Natural killer cell (primary cell): Measurements from ENCODE around the gene MCM6. TPM values are rescaled to one million over a fixed set of nuclear protein-coding genes. Genes with fewer than 3 reads are reported as not detected.
"Not testable (repeated sequence)": the region's sequence is repeated elsewhere in the genome, so short reads cannot be mapped to it uniquely, and the experiment has no call there.

Experiments
- ATAC-seq, 3 donors: fragments of 150-1000 bp in 2 of 3; fragments of 200-7000 bp in 1 of 3; cut with Tn5 transposase; 1 replicate in 1 of 3; 2 replicates in 2 of 3; pipeline ENCODE4 v1.10.0; 2021; ENCODE audit warnings: mild to moderate bottlenecking in 2 of 3, moderate library complexity in 2 of 3
- DNase-seq, 2 donors: peaks; one replicate each; pipeline versions ENCODE4 v3.0.0 to v3.0.0-alpha.2; 2013 to 2021; ENCODE audit warnings: mixed read lengths in 1 of 2
- H3K27ac ChIP-seq: one replicate; pipeline ENCODE4 v1.5.1; 2013; ENCODE audit warnings: mild to moderate bottlenecking, low read length
- H3K27me3 ChIP-seq: one replicate; pipeline ENCODE4 v1.6.1; 2013; ENCODE audit warnings: low read length; ENCODE audit not compliant: control insufficient read depth, insufficient read depth
- H3K36me3 ChIP-seq: one replicate; pipeline ENCODE4 v1.6.1; 2013; ENCODE audit warnings: low read length; ENCODE audit not compliant: control insufficient read depth, insufficient read depth
- H3K4me1 ChIP-seq: one replicate; pipeline ENCODE4 v1.6.1; 2013; ENCODE audit warnings: low read length; ENCODE audit not compliant: control insufficient read depth, insufficient read depth
- H3K4me3 ChIP-seq: one replicate; pipeline ENCODE4 v1.5.1; 2013; ENCODE audit warnings: low read length
- H3K9me3 ChIP-seq: one replicate; pipeline ENCODE4 v1.6.1; 2013; ENCODE audit warnings: low read length; ENCODE audit not compliant: control insufficient read depth, insufficient read depth
- H3K27ac Mint-ChIP-seq, 2 donors: one replicate each; pipeline ENCODE4 v1.8.0; 2022; ENCODE audit warnings: mild to moderate bottlenecking in 2 of 2, mixed read lengths in 2 of 2, moderate library complexity in 1 of 2
- H3K27me3 Mint-ChIP-seq, 2 donors: one replicate each; pipeline ENCODE4 v1.8.0; 2022; ENCODE audit warnings: low read depth in 2 of 2, mixed read lengths in 2 of 2
- H3K36me3 Mint-ChIP-seq: one replicate; pipeline ENCODE4 v1.8.0; 2022; ENCODE audit warnings: mixed read lengths
- H3K4me1 Mint-ChIP-seq, 2 donors: one replicate each; pipeline ENCODE4 v1.8.0; 2022; ENCODE audit warnings: mixed read lengths in 2 of 2
- H3K4me3 Mint-ChIP-seq: one replicate; pipeline ENCODE4 v1.8.0; 2022; ENCODE audit warnings: mild to moderate bottlenecking, moderate library complexity, mixed read lengths
- H3K9me3 Mint-ChIP-seq, 2 donors: one replicate each; pipeline ENCODE4 v1.8.0; 2022; ENCODE audit warnings: mixed read lengths in 2 of 2
- CTCF ChIP-seq: fragments of 200-600 bp; IDR thresholded peaks from one replicate; pipeline ENCODE4 v1.8.0; 2022; ENCODE audit warnings: antibody characterized with exemption
- WGBS: methylation state at CpG from one replicate; pipeline ENCODE4 v1.1.7; 2013; ENCODE audit warnings: missing lambda C conversion rate; ENCODE audit not compliant: insufficient coverage; 5-methylcytosine and 5-hydroxymethylcytosine counted together
- intact Hi-C: fragments of 100-400 bp; cut with micrococcal nuclease; formaldehyde crosslinking; loops from one replicate; pipeline ENCODE4 v1.14.2; 2022
- total RNA-seq, 4 donors: library from RNA; stranded (reverse); fragments of 120-200 nt in 1 of 4; gene quantifications; one replicate each; pipeline versions ENCODE4 v1.2.3 to v1.2.4, GENCODE V29; 2013 to 2022

Gene MCM6
- total RNA-seq, 3 donors from 2014 or later (not counting 1 experiment from before 2014, with no cell fraction given) = 12.6 to 19.4 (median 15.9) TPM

- 97% methylated on average over 18 of the region's 18 CpGs for WGBS
- no peak overlapping the region for H3K4me3 Mint-ChIP-seq
Measured at GRCh38 chr2:135817466-135817865, 58.8 kb downstream of the MCM6 start.

GRCh38 chr2:135815269-135815668, 61.0 kb downstream of the MCM6 start:
- DNase-seq = no peak
- H3K4me1 Mint-ChIP-seq = peaks cover 3% of the 10 kb centered on the region in 2 donors
- no peak overlapping the region for H3K4me3 Mint-ChIP-seq
- no peaks in the 10 kb centered on the region for H3K9me3 ChIP-seq
- H3K27me3 ChIP-seq = no peaks in the 10 kb centered on the region
- H3K36me3 ChIP-seq = no peaks in the 10 kb centered on the region
- H3K36me3 Mint-ChIP-seq = no peaks in the 10 kb centered on the region
- intact Hi-C loops = no loop called here
- H3K9me3 Mint-ChIP-seq = no peaks in the 10 kb centered on the region
- H3K4me1 ChIP-seq = peaks cover 7% of the 10 kb centered on the region
- ATAC-seq = no peak
- H3K27me3 Mint-ChIP-seq = peaks cover 0 to 3% of the 10 kb centered on the region in 2 donors
- 74% methylated on average over 2 of the region's 3 CpGs for WGBS
- no peak for TF ChIP-seq CTCF
- no peak overlapping the region for H3K4me3 ChIP-seq
- H3K27ac ChIP-seq = no peak overlapping the region
- no peak overlapping the region for H3K27ac Mint-ChIP-seq

More at GRCh38 chr2:135817466-135817865, 58.8 kb downstream of the MCM6 start:
- Mint-ChIP-seq H3K9me3 (no peaks in the 10 kb centered on the region), H3K36me3 (no peaks in the 10 kb centered on the region), H3K4me1 (peaks cover 6% of the 10 kb centered on the region in 2 donors), H3K27me3 (no peaks in the 10 kb centered on the region), H3K27ac (no peak overlapping the region)
- no peak for TF ChIP-seq CTCF
- DNase-seq = no peak
- Histone ChIP-seq H3K9me3 (no peaks in the 10 kb centered on the region), H3K27ac (no peak overlapping the region), H3K36me3 (no peaks in the 10 kb centered on the region), H3K27me3 (no peaks in the 10 kb centered on the region), H3K4me1 (peaks cover 12% of the 10 kb centered on the region), H3K4me3 (no peak overlapping the region)
- intact Hi-C loops = no loop called here
- ATAC-seq = no peak

GRCh38 chr2:135812907-135813511, 63.2 kb downstream of the MCM6 start:
- Histone ChIP-seq H3K4me3 (no peak overlapping the region), H3K27me3 (no peaks in the 10 kb centered on the region), H3K36me3 (no peaks in the 10 kb centered on the region), H3K4me1 (no peaks in the 10 kb centered on the region), H3K9me3 (no peaks in the 10 kb centered on the region), H3K27ac (no peak overlapping the region)
- no peak for ATAC-seq
- no peak for DNase-seq
- Mint-ChIP-seq H3K36me3 (no peaks in the 10 kb centered on the region), H3K27ac (no peak overlapping the region), H3K4me3 (no peak overlapping the region), H3K9me3 (no peaks in the 10 kb centered on the region), H3K27me3 (peaks cover 0 to 3% of the 10 kb centered on the region in 2 donors), H3K4me1 (no peaks in the 10 kb centered on the region)
- no peak for TF ChIP-seq CTCF
- WGBS = 91% methylated on average over 2 of the region's 2 CpGs
- intact Hi-C loops = no loop called here

GRCh38 chr2:135807874-135808273, 68.4 kb downstream of the MCM6 start:
- H3K4me1 Mint-ChIP-seq, H3K27ac Mint-ChIP-seq, H3K9me3 Mint-ChIP-seq, H3K4me3 Mint-ChIP-seq, H3K4me3 ChIP-seq, H3K27me3 ChIP-seq, ATAC-seq, H3K4me1 ChIP-seq, intact Hi-C loops, H3K27ac ChIP-seq, H3K36me3 Mint-ChIP-seq, H3K9me3 ChIP-seq, DNase-seq, H3K36me3 ChIP-seq, H3K27me3 Mint-ChIP-seq: not testable (repeated sequence)
- WGBS = 91% methylated on average over 3 of the region's 3 CpGs
